CD4-positive, alpha-beta T cell treated with Interleukin-12 subunit alpha and Interleukin-12 subunit beta, for 1 hour (primary cell): ENCODE results near the gene ACBD3.
"Not testable (repeated sequence)": the region's sequence is repeated elsewhere in the genome, so short reads cannot be mapped to it uniquely, and the experiment has no call there.

Source experiments
- DNase-seq: peaks from one replicate; pipeline ENCODE4 v3.0.0-alpha.2; 2020

ACBD3 gene

DNA sequence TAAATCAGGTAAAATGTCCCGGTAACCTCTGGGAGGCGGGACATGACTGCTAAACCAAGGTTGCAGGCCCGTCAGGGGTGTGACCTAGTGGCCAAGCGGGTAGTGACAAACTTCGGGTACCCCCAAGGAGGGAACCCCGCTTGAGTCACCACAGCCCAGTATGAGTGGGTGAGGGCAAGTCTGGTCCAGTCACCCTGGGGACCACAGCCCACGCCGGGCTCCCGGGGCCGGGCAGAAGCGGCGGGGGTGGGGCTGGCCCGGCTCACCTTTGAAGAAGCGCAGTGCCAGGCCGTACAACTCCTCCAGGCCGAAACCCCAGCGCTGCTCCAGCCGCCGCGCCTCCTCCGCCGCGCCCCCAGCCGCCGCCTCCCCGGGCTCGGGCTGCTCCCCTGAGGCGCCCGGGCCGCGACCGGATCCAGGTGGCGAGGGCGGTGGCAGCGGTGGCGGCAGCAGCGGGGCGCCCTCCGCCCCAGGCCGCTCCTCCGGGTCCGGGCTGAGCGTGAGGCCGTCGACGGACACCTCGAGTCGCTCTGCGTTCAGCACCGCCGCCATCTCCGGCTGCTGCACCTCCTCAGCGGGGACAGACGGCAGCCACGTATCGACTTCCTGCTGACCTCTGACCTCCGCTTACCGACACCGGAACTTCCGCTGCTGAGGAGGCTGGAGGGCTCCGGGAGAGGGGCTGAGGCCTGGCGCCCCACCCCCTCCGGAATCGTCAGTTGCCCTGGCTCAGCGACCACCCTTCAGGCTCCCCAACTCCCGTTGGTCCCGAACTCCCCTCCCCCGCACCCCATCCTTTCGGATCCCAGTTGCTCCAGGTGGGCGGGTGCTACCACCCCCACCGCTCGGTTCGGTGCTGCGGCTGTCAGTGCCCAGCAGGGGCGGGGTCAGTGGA, at the start of gene ACBD3:
Gene ACBD3, minus strand, starts transcription at position 618 of the 895 bp plus-strand sequence. Its CDS starts 66 bp downstream, at position 552.
- DNase-seq: peak; percentile 85

DNA sequence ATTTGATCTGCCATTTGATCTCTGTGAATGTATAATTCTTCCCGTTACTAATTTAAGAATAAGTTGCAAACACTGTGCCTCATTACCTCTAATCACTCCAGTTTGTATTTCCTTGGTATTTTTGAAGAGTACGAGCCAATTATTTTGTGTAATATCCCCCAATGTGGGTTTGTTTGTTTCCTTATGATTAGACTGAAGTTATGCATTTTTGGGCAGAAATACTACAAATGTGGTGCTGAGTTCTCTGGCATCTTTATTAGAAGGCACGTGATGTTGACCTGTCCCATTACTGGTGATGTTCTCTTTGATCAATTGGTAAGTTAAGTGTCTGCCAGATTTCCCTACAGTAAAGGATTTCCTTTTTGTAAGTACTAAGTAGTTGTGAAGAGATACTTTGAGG, 47.3 kb upstream of the ACBD3 start:
- DNase-seq: no peak

DNA sequence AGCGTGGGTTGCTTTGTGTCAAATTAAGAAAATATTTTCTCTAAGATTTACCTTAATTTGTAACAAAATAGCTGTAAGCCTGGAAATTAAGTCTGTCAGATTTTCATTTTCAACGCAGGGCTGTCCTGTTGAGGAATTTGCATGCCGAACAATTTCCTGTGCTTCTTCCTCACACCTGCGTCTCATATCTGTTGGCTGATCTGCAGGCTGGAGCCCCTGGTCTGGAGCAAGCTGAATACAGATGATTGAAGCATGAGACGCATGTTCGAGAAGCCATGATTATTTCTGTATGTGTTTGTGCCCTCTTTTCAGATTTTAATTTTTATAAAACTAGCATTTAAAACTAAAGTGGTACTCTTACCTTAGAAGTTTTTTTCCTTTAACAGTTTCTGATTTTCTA, 46.8 kb upstream of the ACBD3 start:
- no peak for DNase-seq

DNA sequence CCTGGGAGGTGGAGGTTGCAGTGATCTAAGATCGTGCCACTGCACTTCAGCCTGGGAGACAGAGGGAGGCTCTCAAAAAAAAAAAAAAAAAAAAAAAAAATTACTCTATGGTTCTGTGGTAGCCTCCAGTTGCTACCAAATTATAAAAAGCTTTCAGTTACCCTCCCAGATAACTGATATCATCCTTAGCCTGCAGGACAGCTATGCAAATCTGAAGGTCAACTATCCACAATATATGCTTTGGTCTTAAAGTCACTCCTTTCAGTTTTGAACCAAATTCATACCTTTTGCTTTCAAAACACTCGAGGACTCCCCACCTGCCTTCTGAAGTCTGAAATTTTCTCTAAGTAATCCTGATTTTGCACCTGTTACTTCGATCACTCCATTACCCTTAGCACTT, 40.1 kb upstream of the ACBD3 start:
- DNase-seq: no peak

DNA sequence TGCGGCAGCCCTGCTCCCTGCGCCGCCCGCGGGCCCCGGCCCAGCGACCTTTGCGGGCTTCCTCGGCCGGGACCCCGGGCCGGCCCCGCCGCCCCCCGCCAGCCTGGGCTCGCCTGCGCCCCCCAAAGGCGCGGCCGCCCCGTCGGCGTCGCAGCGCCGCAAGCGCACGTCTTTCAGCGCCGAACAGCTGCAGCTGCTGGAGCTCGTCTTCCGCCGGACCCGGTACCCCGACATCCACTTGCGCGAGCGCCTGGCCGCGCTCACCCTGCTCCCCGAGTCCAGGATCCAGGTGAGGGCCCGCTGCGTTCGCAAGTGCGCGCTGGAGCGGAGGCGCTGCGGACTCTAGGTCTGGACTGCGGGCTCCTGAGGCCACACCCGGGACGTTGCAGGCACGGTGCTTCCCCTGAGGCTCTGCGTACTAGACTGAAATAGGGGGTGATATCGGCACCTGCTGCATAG, 37.3 kb upstream of the ACBD3 start:
- DNase-seq: peak; percentile 13

DNA sequence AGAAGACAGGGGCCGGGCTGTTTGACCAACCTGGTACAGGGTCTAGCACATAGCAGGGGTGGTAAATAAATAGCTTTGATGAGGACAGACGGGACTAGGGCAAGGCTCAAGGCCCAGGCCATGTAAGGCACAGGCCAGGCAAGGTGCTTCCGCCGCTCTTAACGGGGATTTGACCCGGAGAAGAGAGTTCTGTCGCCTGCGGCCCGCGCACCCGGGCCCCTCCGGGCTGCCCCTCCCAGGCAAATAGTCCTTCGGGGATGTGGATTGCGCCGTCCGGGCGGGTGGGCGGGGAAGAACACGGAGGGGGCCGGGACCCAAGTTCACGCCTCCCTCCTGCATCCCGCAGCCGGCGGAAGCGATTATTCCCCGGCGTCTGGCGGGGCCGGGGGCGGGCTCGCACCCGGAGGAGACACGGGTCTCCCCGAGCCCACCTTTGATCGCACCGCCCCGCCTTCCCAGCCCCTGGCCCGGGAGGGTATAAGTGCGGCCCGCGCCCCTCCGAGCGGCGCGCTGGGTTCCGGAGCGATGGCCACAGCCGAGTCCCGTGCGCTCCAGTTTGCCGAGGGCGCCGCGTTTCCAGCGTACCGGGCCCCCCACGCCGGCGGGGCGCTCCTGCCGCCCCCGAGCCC, 36.7 kb upstream of the ACBD3 start, which contains the start of gene MIXL1:
Gene MIXL1, plus strand, starts transcription at position 508 of the 629 bp plus-strand sequence. Its CDS starts 18 bp downstream, at position 526.
- DNase-seq: no peak

DNA sequence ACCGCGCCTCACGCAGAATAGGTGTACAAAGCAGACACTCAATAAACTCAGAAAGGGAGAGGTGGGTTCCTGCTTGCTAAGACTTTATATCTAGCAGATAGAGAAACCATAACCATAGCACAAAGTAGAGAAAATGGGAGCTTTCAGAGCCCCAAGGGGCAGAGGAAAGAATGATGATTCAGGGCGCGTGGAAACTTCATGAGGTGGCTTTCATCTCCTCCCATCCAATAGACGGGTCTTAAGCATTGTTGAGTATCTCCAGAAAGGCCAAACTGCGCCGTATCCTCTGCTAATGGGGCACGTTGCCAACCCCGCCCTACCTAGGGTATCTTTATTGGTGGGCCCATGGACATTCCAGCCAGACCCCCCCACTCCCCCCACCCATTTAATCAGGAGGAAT, 36.1 kb upstream of the ACBD3 start:
- no peak for DNase-seq

DNA sequence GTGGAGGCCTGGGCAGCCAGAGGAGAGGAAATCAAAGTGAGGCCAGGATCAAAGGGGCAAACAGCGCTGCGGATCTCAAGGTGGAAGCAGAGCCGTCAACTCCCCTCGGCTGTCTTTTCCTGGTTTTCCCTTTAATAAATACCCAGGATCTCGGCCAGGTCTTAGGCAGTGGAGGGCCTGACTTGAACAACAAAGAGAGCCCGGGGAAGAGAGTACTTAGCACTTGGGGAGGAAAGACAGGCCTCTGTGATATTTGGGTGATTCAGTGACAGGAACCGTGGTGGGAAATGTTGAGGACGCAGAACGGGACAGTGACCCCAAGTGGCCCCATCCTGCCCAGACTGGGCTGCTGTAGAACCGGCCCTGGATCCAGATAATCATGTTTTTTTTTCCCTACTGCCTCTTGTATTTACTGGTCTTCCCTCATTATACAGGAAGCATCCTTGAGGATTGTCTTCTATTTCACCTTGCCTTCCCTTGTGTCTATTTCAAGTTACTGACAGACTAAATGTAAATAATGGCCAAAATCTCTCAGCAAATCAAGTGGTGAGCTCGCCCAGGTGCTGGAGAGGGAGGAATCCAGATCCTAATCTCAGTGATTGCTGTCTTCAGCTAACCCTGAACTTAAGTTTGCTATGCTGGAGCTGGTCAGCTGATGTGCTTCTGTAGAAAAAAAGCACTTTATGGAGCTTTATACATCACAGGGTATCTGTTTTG, 34.1 kb upstream of the ACBD3 start:
- no peak for DNase-seq

DNA sequence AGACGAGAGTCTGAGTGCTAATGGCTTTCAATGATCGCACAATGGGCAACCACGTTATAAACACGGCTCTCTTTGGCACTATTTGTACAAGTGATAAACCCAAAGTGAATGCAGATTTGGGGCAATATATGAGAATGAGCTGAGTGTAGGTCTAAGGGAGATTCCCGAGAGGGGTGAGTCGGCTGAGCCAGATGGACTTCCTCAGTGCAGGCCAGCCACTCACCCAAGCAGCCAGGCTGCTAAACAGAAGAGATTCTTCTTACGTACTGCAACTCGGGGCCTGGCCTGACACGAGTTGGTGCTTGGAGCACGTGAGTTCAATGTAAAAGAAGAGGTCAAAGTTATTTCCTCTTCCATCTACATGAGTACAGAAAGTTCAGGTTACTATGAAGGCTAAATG, 30.7 kb upstream of the ACBD3 start:
- DNase-seq: no peak

DNA sequence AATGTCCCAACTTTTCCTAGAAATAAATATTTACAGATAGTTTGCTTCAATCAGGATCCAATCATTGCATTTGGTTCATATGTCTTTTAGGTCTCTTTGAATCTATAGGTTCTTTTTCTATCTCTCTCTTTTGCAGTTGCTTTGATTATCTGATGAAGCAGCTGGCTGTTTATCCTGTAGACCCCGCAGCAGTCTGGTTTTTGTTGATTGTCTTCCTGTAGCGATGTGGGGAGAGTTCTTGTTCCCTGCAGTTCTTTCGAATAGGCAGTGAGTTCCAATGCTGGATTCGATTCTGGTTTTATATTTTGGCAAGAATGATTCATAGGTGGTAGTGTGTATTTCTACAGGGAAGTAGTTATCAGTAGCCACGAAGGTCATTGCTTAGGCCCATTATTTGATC, 29.5 kb upstream of the ACBD3 start:
- DNase-seq: no peak

DNA sequence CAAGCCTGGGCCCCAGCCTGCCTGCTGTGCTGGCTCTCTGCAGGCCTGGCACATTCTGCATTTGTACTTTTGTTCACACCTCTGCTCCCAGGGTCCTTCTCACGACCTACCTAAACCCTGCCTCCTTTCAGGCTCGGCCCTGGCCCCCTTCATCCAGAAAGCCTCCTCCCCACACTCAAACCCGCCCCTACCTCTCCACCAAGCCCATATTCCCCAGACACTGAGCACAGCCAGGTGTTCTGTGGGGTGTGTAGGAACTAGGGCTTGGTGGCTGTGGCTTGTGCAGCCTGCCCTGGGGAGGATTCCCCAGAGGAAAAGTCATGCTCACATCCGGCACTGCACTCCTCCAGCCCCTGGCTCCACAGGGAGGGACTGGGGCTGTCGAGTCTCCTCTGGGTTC, 28.7 kb upstream of the ACBD3 start:
- DNase-seq: no peak

DNA sequence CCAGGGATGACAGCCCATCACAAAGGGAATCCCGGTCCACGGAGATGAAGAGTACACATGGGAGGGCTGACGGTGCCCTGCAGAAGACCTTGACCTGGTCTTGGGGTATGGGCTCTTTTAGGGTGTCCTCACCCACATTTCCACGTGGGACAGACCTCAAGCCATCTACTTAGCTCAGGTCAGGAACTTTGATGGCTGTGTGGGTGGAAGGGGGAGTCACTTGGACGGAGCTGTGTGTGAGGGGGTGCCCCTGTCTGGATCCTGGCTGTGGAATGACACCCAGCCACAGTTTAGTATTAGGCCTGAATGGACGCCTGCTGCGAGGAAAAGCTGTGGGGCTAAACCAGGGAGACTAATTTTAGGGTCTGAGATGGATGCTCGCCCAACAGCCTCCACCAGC, 26.0 kb upstream of the ACBD3 start:
- no peak for DNase-seq

DNA sequence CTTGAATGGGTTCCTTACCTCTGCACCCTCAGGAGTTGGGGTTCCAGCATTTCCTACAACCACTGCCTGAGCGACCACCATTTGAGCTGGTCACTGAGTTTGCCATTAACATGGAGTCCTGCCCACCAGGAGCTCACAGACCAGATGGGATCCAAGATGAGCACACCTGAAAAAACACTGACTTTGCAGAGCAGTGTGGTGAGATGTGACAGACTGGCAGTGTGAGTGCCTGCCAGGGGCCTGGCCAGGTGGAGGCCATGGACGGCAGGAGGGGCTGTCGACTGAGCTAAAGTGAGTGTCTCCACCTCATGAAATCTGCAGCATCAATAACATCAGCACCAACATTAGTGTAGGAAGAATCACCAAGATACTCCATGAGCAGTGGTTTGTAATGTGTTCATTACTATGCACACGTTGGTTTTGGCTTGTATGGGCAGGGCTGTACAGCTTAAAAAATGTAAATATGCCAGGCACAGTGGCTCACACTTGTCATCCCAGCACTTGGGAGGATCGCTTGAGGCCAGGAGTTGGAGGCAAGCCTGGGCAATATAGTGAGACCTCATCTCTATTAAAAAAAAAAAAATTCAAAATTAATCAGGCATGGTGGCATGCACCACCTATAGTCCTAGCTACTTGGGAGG, 24.8 kb upstream of the ACBD3 start:
- DNase-seq: no peak

DNA sequence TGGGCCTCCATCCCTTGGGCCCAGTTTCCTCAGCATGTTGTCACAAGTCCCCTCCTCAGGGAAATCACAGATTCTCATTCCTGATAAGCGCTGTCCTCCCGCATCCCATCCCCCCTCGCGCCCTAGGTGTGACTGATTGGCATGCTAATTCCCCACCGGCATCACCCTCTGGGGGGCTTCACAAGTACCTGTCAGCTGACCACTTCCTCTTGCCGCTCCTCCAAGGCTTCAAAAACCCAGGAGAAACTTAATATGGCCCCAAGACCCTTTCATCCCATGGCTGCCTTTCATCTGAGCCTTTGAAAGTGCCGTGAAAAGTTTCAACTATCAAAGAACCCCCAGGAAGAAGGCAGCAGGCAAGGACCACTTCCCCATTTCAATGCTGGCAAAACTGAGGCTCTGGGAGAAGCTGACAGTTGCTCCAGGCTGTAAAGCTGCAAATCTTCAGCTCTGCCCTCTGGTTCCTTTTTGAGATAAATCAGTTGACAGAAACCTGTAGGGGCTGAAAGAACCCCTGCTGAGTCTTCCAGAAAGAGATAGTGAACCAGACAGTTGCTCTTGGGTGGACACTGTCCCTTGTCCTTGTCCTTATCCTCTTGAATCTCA, 24.1 kb upstream of the ACBD3 start:
- no peak for DNase-seq

DNA sequence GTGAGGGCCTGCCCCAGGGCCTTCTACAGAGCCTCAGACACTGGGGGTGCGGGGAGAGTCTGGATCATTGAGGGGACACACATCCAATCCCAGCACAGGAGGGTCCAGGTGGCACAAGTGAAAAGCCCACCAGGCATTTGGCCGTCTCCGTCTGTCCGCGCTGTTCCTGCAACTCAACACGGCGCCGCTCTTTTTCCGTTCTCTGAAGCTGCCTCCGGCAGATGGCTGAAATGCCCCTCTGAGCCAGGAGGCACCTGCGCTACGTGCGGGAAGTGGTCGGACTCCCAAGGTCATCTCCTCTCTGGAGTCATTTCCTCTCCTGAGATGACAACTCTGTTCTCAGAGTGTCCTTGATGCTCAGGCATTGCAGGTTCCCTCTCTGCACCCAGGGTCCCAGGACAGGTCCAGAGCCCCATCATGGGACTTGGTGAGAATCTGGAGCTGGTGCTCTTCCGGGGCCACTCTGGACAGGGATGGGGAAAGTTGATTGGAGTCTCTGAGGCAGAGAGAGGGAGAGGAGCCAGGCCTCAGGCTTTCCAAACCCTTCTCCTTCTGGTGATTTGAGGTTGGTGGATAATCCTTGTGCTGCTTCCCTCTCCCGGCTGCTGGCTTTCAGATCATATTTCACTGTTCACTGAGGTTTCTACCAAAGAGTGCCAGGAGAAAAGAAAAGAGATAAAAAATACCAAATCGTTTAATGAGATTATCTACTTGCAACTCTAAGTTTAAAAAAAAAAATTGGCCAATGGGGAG, 22.9 kb upstream of the ACBD3 start:
- DNase-seq: no peak

DNA sequence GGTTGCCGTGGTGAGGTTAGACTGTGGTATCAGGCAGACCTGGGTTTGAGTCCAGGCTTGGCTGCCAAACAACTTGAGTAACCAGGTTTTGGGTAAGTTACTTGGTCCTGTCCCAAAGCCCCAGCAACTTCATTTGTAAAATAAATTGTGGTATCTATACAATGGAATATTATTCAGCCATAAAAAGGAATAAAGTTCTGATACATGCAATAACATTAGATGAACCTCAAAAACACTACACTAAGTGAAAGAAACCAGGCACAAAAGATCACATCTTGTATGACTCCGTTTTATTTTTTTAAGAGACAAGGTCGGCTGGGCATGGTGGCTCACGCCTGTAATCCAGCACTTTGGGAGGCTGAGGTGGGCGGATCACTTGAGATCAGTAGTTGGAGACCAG, 20.5 kb upstream of the ACBD3 start:
- no peak for DNase-seq

DNA sequence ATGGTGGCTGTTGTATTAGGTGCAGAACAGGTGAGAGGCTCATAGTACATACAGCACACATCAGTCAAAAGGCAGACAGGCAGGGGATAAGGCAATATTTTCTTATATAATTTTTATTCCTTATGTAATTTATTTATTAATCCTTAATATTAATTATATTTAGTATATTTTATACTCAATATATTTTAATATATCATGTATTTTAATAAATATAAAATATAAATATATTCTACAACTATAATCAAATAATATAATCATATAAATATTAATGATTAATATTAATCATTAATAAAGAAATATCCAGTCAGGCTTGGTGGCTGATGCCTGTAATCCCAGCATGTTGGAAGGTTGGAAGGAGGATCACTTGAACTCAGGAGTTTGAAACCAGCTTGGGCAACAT, 17.7 kb upstream of the ACBD3 start:
- DNase-seq: no peak

DNA sequence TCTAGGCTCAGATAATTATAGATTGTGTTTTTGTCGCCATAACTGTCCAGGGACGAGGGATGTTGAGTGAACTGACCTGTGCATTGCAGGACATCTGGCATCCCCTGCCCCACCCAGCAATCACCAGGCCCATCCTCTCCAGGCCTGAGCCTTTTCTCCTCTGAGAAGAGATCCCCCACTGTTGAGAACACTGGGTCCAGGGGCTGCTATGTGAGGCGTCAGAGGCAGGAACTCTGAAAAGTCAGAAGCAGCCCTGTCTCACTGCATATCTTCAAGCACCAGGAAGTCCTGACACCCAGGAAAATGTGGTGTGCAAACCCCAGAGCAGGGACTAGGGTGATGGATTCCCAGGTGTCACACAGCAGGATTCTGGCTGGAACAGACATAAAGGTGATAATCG, 17.1 kb upstream of the ACBD3 start:
- DNase-seq: no peak

DNA sequence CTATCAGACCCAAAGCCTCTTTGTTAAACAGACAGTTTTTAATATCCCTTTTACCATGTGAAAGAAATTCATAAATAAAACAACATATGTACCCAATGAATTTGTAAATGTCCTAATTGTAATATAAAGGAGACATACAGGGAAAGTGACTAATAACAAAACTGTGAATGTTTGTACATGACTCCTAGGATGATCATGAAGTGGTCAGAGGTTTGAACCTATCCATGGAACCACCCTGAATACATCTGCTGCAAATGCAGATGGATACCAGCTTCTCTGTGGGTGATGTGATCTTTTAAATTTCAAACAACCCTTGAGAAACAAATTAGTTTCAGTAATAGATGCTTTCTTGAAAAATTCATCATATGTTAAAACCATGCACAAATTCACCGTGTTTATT, 16.7 kb upstream of the ACBD3 start:
- DNase-seq: no peak

DNA sequence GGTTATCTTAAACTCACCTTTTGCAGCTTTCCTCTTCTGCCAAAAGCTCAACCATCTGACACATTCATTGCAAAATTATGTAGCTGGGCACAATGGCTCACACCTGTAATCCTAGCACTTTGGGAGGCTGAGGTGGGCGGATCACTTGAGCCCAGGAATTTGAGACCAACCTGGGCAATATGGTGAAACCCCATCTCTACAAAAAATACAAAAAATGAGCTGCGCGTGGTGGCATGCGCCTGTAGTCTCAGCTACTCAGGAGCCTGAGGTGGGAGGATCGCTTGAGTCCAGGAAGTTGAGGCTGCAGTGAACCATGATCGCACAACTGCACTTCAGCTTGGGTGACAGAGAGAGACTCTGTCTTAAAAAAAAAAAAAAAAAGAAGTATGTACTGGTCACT, 16.1 kb upstream of the ACBD3 start:
- DNase-seq: not testable (repeated sequence)

DNA sequence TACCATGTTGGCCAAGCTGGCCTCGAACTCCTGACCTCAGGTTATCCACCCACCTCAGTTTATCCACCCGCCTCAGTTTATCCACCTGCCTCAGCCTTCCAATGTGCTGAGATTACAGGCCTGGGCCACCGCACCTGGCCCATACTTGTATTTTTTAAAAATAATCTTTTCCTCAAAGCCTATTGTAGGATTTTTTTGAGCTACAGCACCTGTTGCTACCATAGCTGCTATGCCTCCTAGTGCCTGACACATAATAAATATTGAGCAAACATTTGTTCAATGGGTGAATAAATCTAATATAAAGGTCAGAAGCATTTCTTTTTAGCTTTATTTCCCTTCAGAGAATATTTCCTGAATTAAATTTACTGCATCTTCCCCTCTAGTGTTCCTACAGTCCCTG, 15.7 kb upstream of the ACBD3 start:
- DNase-seq: no peak

DNA sequence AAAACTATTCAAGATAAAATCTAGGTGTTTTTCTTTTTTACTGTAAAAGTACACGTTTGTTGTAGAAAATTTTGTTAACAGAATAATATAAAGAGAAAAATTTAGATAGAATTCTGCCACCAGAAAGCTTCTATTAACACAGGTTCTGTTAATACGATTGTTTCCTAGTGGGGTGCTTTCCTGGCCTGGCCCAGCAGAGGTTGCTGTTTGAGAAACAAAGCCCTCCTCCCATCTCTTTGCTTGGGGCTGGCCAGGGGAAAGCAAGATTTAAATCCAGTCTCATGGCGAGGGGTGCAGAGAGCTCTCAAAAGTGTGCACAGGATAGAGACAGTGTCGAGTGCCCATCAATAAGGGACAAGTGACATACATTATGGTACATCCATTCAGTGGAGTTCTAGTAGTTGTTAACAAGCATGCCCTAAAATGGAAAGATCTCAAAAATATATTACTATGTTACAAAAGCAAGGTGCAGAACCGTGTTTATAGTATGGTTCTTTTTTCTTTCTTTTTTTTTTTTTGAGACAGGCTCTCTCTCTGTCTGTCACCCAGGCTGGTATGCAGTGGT, 14.6 kb upstream of the ACBD3 start:
- no peak for DNase-seq
